HG03354 (cell line): ENCODE data around the gene GPATCH2.

Source experiments
- ATAC-seq: cut with Tn5 transposase; IDR thresholded peaks from one replicate; pipeline ENCODE4 v1.9.1; 2021; ENCODE audit warnings: mild to moderate bottlenecking; ENCODE audit not compliant: unreplicated experiment, poor library complexity, severe bottlenecking

GPATCH2 gene

GRCh38 chr1:217630711-217631591 is at the start of gene GPATCH2, which contains the start of gene SPATA17:
GPATCH2 (minus strand) TSS chr1:217631090; CDS start chr1:217630971, 119 bp downstream.
SPATA17 (plus strand) TSS chr1:217631344; CDS start chr1:217631379, 35 bp downstream.
- peak; percentile 95 for ATAC-seq

- no peak for ATAC-seq
Observed at GRCh38 chr1:217674028-217674729, 43.3 kb upstream of the GPATCH2 start.

- peak; percentile 75 for ATAC-seq
Observed at GRCh38 chr1:217673387-217673786, 42.5 kb upstream of the GPATCH2 start.

DNA sequence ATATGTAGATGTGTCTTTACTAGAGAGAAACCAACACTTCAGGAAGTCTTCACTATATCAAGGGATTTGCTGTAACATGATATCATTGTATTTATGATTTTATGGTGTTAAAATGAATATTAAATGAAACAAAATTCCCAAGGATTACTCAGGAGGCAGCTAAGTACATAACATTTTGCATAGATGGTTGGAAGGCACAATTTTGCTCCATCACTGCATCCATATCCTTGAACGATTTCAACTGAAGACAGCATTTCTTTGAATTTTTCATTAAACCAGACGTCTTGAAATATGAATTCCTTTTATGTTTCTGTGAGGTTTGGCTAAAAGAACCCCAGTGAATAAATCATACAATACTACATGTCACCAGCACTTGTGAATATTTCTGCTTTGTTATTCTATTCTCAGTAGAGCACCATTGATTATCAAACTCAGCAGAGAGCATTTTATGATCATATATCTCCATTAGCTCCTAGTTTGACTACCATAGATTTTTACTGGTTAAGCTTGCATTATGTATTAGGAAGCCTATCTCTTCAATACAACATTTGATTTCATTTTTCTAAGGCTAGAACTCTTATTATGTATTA is 37.6 kb upstream of the GPATCH2 start:
- ATAC-seq, result no peak

- no peak for ATAC-seq
Observed at GRCh38 chr1:217661407-217661806, 30.5 kb upstream of the GPATCH2 start.

GRCh38 chr1:217660353-217661062 is 29.6 kb upstream of the GPATCH2 start:
- peak; percentile 73 for ATAC-seq

DNA sequence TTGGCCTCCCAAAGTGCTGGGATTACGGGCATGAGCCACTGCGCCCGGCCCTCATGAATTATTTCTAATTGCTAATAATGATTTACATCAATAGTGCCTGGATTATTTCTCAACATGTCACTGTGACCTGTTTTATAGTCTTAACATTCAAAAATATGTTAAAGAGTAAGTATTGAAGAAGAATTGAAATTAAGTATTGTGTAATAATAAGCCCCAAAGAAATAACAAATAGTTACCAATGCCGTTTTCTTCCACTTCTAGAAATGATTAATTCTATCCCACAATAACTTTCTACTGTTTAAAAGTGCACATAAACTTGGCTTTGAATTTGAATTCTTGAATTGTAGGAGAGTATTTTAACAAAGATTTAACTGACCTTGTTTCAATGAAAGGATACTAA is 19.8 kb upstream of the GPATCH2 start:
- no peak for ATAC-seq

DNA sequence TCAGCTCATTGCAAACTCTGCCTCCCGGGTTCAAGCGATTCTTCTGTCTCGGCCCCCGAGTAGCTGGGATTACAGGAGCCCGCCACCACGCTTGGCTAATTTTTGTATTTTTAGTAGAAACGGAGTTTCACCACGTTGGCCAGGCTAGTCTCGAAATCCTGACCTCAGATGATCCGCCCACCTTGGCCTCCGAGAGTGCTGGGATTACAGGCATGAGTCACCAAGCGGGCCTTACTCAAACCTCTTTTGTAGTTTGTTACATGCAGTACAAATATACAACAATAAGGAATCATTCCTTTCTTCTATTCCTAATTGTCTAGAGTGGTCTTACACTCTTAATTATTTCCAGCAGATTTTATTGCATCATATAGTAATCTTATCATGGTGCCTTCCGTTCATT is 16.9 kb upstream of the GPATCH2 start:
- ATAC-seq, result no peak

DNA sequence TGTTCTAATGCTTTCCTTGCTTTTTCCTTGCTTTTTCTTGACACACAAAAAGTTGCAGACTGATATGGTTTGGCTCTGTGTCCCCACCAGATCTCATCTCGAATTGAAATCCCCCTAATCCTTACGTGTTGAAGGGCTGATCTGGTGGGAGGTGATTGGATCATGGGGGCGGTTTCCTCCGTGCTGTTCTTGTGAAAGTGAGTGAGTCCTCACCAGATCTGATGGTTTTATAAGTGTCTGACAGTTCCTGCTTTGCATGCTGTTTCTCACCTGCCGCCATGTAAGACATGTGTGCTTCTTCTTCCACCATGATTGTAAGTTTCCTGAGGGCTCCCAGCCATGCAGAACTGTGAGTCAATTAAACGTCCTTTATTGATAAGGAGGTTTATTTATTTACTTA is 11.6 kb upstream of the GPATCH2 start:
- ATAC-seq, result no peak

DNA sequence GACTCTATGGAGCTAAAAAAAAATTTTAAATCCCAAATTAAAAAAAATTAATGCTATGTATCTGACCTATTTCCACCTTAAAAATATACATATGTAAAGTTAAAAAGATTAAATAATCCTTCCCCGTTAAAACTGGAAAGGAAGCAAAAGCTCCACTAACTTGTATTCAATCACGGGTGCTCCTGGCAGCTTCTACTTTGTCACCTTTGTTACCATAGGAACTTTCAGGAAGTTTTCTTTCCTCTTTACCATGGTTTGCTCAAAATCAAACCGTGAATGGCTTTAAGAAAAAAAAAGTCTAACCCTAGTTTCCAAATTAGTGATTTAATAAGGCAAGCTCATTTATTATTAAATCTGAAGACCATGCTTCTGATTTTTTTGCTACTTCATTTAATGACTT is 3.5 kb downstream of the GPATCH2 start:
- ATAC-seq, result no peak

DNA sequence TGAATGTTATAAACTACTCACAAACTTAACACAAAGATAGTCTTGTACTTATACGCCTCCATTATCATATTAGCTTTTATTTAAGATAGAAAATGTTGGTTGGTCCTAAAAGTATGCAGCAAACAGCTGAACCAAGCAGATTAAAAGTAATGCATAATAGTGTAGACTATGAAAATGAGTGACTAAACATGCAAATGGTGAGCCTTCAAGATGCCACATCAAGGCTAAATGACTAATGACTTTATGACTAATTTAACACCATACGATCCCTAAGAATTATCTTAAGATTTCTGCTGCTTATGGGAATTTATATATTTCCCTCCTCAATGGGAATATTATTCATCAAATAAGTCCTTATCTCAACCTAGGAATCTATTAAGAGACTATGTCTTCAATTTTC is 4.6 kb downstream of the GPATCH2 start:
- no peak for ATAC-seq

DNA sequence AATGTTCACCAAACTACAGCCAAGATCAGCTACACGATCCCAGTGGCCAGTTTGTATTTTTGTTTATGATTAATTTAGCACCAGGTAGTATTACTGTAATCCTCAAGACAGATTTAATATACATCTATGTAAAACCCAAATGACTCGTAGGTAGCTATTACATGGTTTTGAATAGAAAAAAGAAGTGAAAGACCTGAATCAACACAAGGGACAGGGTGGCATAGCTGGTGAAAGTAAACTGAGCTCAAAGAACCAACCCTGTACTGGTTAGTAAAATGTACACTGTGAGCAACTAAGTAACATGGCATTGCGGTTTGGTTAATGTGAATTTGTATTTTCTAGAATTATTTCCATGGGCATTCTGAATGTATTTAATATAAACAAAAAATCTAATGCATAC is 8.8 kb downstream of the GPATCH2 start:
- peak; percentile 18 for ATAC-seq

DNA sequence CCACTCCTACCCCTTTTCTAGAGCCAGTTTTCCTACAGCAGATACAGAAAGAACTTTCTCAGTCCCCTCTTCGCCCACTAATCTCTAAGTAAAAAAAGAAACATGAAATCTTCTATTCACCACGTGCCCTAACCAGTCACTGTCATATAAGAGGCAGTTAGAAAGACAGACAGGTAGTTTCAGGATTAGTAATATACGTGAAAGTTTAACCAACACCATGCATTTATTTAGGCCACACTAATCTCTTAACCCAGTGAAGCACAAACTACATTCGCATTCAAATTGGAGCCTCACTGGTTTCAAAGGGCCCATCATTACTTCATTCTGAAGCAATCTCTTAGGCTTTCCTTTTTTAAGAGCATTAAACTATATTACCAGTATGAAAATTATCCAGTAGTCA is 10.1 kb downstream of the GPATCH2 start:
- peak; percentile 100 for ATAC-seq

DNA sequence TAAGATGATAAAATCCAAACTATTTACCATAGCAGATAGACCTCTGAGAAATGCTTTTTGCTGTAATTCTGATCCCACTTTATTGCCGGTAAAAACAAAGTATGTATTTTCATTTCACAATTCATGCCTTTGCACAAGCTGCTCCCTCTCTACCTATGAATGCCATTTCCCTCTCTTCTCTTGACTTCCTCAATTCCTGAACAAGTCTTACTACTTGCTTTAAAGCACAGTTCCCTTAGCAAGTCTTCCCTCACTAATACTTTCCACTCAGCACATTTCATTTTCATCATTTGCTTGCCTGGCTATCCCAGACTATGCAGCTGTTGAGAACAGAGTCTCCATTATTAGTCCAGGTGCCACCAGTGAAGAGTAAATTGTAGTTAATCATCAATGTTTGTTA is 13.8 kb downstream of the GPATCH2 start:
- no peak for ATAC-seq

DNA sequence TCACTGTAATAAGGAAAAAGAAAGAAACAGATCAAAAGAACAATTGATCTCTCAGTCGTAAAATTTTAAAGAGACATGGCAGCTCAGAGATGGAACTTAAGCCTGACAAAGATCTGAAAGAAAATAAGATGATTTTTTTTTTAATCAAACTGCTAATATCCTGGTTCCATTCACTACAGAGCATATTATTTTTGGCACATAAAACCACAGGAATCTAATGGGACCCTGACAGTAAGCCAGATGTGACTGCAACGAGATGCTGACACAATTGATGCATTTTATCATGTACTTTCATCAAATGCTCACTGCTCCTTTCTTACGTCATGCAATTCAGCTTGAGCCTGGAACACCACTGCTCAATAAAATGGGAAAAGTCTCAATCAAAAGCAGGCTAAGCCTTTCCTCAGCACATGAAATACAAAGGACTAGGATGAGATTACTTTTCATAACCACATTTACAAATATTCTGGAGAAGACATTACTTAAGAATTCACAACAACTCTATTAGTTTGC is 16.6 kb downstream of the GPATCH2 start:
- no peak for ATAC-seq

DNA sequence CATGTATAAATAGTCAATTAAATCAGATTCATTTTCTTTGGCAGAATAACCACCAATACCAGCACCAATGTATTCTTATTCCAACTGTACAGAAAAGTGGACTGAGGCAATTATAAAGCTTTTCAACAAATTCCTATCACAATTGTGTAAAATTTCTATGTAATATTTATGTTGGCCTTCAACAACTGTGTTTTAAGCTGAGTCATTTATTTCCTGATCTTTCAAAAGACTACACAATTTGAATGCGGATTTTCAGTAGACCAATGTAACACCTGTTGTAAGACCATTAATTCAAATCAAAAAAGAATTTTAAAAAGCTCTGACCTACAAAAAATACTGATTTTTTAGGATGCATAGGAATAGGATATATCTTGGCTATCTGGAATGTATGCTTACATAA is 25.5 kb downstream of the GPATCH2 start:
- ATAC-seq, result no peak

DNA sequence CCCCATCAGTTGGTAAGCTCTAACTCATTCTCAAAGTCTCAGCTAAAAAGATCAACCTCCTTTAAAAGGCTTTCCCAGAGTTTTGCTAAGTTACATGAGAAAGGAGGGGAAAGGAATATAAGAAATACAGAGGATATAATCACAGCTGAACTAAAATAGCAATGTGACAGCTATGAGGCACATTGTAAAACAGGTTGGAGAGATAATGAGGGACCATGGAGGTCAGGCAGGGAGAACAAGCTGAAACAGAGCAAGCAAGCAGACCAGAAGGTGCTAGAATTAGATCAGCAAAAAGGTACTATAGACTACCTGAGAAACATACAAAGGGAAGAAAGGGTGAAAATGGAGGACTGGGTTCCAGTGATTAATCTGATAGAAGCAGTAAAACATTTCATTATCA is 28.5 kb downstream of the GPATCH2 start:
- no peak for ATAC-seq

GRCh38 chr1:217599154-217599553 is 31.7 kb downstream of the GPATCH2 start:
- ATAC-seq, result no peak

GRCh38 chr1:217590598-217590997 is 40.3 kb downstream of the GPATCH2 start:
- no peak for ATAC-seq

DNA sequence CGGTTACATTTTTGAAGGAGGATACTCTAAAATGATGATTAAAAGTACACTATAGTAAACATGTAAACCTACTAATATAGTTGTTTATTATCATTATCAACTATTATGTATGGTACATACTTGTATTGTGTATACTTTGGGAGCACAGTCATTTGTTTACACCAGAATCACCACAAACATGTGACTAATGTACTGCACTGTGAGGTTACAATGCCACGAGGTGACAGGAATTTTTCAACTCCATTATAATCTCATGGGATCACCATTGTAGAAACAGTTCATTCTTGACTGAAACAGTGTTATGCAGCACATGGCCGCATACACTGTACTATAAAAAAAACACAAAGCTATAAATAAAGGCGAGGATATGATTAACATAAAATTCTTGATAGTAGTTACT is 44.3 kb downstream of the GPATCH2 start:
- no peak for ATAC-seq
